Activated CD4-positive, alpha-beta T cell treated with anti-CD3 and anti-CD28 coated beads, Interleukin-2, Interleukin-6, amounts not matched to agents 100 ng/mL and 50 ng/mL, durations not matched to agents 16 hours and 8 hours (primary cell): ENCODE data around the gene RAD51D.
A peak's percentile ranks its signal among the peaks of the same experiment; 100 is the strongest.
"Not testable (repeated sequence)": the region's sequence is repeated elsewhere in the genome, so short reads cannot be mapped to it uniquely, and the experiment has no call there.

ENCODE experiments used
- DNase-seq: peaks from one replicate; pipeline ENCODE4 v3.0.0-alpha.2; 2020

RAD51D gene

GRCh38 chr17:35119370-35120165, at the start of gene RAD51D:
Gene RAD51D, minus strand, starts transcription at chr17:35119860. Its CDS starts 247 bp downstream, at chr17:35119613.
- peak; percentile 88 for DNase-seq

GRCh38 chr17:35167666-35168065, 48.0 kb upstream of the RAD51D start:
- no peak for DNase-seq

- no peak for DNase-seq
These were observed 47.4 kb upstream of the RAD51D start for GRCh38 chr17:35167046-35167445.

GRCh38 chr17:35166526-35166925, 46.9 kb upstream of the RAD51D start:
- DNase-seq = no peak

- DNase-seq = no peak
These were observed 45.1 kb upstream of the RAD51D start for GRCh38 chr17:35164716-35165115.

GRCh38 chr17:35163886-35164285, 44.2 kb upstream of the RAD51D start:
- no peak for DNase-seq

GRCh38 chr17:35162755-35163154, 43.1 kb upstream of the RAD51D start:
- no peak for DNase-seq

GRCh38 chr17:35161281-35161761, 41.7 kb upstream of the RAD51D start:
- DNase-seq = peak; percentile 32

- DNase-seq = peak; percentile 29
These were observed 40.9 kb upstream of the RAD51D start for GRCh38 chr17:35160354-35161201.

- no peak for DNase-seq
These were observed 40.3 kb upstream of the RAD51D start for GRCh38 chr17:35159940-35160339.

GRCh38 chr17:35155246-35155645, 35.6 kb upstream of the RAD51D start:
- no peak for DNase-seq

- no peak for DNase-seq
These were observed 34.8 kb upstream of the RAD51D start for GRCh38 chr17:35154196-35155165.

- no peak for DNase-seq
These were observed 32.9 kb upstream of the RAD51D start for GRCh38 chr17:35152421-35153140.

- not testable (repeated sequence) for DNase-seq
These were observed 31.4 kb upstream of the RAD51D start for GRCh38 chr17:35151080-35151479.

- no peak for DNase-seq
These were observed 30.3 kb upstream of the RAD51D start for GRCh38 chr17:35149941-35150340.

GRCh38 chr17:35148144-35148543, 28.5 kb upstream of the RAD51D start:
- no peak for DNase-seq

GRCh38 chr17:35147375-35147905, 27.8 kb upstream of the RAD51D start, which contains the start of gene UNC45B:
Gene UNC45B, plus strand, starts transcription at chr17:35147817. Its CDS starts 447 bp downstream, at chr17:35148264.
- no peak for DNase-seq

- DNase-seq = no peak
These were observed 26.7 kb upstream of the RAD51D start for GRCh38 chr17:35146214-35146833.

- DNase-seq = no peak
These were observed 25.2 kb upstream of the RAD51D start for GRCh38 chr17:35144840-35145239.

GRCh38 chr17:35142467-35142796, 22.8 kb upstream of the RAD51D start:
- DNase-seq = no peak
